ENCODE data around the gene PALLD.

The PALLD gene

DNA sequence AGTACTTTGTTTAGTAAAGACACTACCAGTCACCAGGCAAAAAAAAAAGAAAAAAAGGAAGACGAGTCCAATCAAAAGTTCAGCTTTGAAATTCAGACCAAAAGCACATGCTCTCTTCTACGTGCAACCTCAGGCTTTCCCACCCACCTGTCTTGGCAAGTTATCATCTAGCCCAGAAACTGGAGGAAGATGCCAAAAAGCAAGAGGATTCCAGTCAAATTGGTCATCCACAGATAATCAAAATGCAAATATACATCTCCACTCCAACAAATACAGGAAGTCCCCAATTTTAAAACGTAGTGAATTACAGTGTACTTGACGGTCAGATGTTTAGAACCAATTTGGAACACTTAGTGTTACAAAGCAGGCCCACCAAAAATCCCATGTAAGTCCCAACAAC lies 96.5 kb downstream of the PALLD start:
- no peak for FAIRE-seq

GRCh38 chr4:168594121-168594520 lies 97.3 kb downstream of the PALLD start:
- no peak for FAIRE-seq

DNA sequence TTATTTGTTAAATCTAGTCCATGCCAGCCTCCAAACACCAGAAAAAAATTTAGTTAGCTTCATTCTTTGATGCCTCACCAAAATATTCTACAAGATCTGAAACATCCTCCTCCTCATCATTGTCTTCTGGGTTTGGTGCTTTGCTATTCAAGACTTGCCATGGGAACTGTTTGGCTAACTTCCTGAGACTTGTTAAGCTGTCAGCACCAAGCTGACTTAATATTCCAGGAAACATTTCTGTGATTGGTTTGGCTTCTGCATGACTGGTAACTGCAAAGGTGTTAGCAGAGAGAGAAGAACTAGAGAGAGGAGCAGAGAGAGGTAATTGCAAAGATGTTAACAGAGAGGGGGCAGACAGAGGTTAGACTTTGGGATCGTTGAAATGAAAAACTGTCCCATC lies 101.3 kb downstream of the PALLD start:
- FAIRE-seq, result no peak

GRCh38 chr4:168600796-168601583 lies 104.1 kb downstream of the PALLD start:
- no peak for FAIRE-seq

DNA sequence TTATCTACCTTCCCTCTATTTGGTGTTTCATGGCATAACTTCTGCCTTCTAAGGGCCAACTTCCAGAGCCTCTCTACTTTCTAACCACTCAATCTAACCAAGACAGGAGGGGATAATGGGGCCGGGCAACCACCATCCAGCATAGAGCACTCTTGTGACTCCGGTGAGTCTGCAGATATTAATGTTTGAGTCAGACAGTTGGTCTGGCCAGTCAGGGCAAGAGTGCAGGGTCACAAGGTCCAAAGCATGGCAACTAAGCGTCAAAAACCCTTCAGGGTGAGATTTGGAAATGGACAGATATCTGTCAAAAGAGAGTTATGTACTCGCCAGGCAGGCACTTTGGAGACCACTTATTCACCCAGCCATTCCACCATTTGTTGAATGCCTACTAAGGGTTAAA lies 105.0 kb downstream of the PALLD start:
- FAIRE-seq, result no peak

DNA sequence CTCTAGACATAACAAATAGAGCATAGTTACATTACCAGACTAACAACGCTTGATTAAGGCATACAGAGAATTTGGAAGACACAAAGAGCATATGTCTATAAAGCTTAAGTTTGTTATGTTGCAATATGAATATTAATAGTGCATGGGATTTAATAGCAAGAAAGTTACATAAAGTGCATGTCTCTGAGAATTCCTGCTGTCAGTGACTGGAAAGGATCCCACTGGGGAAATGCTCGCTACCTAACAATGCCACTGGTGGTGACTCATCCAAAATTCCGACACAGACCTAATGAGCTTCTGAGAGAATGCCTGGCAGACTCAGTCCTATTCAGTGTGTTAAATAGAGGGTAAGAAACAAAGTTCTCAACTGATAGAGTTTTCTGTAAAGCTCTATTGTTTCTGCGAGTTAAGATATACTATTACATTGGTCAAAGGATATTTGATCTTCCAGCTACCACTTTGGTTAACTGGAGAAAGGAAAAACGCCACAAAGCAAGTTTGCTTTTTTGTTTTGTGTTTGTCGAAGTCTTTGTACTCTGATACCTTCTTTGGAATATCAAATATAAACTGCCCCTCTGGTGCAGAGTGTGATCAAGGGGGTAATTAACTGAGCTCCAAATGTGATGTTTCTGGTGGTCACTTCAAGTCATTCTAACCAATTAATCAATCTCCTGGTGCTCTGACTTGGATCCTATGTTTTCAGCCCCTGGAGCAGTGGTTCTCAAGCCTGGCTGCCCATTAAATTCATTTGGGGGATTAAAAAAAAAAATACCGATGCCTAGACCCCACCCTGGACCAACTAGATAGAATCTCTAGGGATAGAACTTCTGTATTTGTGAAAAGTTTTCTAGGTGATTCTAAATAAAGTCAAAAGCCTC lies 107.9 kb downstream of the PALLD start:
- FAIRE-seq, result no peak

DNA sequence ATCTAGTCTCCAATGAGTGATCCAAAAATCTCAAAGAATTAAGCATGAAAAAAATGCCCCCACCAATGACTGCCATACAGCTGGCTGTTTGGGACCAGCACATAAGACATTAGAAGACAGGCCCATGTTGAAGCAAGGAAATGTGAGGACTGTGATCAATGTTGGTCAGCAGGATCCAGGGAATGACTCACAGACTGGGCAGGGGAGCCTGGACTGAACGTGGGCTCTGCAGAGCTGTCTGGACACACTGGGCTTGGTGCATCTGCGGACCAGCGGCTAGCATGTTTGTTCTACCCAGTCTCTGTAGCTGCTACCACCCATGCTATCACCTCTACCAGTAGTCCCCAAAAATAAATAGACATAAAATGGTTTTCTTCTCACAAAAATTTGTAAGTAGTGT lies 108.6 kb downstream of the PALLD start:
- no peak for FAIRE-seq

GRCh38 chr4:168607215-168607614 lies 110.4 kb downstream of the PALLD start:
- no peak for FAIRE-seq

GRCh38 chr4:168608771-168609170 lies 111.9 kb downstream of the PALLD start:
- FAIRE-seq, result no peak

DNA sequence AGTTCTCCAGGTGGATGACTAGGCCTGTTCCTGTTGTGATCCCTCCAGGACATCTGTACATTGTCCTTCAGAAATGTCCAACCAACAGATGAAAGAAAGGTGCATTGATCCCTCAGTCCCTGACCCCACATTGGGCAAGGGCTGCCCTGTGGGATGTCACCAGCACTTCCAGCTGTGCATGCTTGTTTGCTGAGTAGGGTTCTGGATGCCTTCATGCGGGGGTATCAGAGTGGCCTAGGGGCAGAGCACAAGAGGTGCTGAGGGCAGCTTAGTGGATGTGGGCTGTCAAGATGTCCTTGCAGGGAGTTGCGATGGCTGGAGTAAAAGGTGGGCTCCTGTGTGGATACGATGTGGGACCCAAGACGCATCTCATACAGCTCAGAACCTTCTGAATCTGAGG lies 112.5 kb downstream of the PALLD start:
- no peak for FAIRE-seq

DNA sequence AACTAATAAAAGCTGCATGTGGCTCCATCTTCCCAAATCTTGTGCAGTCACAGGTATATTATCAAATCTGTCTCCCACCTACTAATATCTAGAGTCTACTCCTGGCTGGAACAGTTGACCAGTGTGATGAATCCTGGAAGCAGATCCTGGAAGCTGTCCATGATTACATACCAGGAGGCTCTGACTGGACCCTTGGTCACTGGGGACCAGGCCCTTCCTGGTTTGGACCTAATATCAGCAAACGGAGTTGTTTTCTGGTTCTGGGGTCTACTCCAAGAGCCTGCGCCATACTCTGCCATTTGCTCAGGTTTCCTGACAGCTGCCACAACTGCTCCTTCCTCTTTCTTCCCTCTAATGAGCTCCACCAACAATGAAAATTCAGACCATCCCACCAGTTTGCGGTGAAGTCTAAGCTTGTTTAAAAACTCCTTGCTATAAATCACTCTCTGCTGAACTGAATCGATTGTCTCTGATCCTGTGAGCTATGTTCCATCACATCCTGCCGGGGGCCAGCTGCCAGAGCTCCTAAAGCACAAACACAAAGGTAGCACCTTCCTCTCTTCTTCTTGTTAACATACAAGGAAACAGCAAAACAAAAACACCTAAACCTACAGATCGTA lies 114.2 kb downstream of the PALLD start:
- no peak for FAIRE-seq

GRCh38 chr4:168612450-168613135 lies 115.7 kb downstream of the PALLD start:
- FAIRE-seq, result no peak

DNA sequence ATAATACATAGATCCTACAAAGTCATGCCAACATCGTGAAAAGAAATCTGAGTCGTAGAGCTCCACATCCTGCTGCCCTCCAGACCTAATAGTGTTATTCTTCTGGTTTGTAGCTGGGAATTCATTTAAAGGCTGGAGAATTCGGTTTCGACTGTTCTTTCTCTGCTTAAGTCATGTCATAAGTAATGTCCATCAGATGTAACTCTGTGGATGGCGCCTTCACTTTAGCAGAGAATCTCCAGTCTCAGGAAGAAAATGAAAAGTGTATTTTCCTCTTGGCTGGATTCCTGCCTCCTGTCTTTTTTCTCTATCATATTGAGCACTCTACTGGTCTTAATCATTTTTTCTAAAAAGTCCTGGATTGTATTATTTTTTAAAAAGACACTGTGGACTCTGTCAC lies 117.0 kb downstream of the PALLD start:
- FAIRE-seq, result no peak

DNA sequence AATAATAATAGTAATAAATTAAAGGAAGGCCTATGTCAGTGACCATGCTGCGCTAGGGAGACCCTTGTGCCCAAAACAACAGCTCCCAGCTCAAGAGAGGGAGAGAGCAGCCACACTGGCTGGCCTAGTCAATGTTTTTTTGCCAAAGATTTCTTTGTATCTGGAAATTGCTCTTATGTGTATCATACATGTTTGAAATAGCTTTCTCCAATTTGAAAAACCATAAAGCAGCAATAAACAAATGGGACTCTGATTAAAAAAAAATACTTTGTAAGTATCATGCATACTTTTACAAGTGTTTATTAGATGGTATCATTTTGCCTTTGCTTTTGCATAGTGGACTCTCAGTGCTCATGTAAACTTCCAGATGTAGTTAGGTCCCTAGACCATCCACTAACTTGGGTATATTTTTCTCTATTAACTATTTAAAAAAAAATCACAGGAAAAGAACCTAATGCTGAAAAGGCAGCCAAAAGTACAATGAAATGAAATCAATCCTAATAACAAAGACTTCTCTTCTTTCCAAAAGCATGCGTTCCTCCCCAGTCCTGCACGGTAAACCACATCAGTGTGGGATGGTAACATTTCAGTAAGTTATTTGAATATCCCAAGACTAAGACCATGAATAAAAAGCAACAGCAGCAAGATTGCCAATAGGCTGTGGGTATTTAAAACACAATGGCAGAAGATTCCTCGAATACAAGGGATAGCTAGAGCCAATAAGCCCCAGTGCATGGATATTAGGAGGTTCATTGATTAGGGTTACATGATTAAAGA lies 117.6 kb downstream of the PALLD start:
- no peak for FAIRE-seq

- no peak for FAIRE-seq
Measured at GRCh38 chr4:168615294-168616065, 118.6 kb downstream of the PALLD start.

- no peak for FAIRE-seq
Measured at GRCh38 chr4:168618577-168619265, 121.9 kb downstream of the PALLD start.

GRCh38 chr4:168619266-168619631 lies 122.4 kb downstream of the PALLD start:
- FAIRE-seq, result no peak

- FAIRE-seq, result no peak
Measured at GRCh38 chr4:168621806-168622589, 125.1 kb downstream of the PALLD start.

DNA sequence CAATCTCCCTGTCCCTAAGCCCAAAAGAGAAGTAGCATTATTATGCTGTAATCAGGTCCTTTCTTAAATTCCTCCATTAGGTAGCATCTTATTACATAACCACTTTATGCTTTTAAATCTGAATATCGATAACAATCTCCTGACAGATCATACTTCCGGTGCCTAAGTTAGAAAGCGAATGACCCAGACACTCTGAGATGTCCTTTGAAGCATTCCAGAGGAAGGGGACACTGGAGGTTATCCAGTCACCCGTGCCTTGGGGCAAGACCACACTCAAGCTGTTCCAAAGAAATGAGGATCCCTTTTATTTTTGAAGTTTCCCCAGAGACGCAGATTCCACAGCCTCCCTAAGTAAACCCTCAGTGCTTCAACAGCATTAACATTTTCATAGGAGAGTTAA lies 125.7 kb downstream of the PALLD start:
- FAIRE-seq, result no peak

DNA sequence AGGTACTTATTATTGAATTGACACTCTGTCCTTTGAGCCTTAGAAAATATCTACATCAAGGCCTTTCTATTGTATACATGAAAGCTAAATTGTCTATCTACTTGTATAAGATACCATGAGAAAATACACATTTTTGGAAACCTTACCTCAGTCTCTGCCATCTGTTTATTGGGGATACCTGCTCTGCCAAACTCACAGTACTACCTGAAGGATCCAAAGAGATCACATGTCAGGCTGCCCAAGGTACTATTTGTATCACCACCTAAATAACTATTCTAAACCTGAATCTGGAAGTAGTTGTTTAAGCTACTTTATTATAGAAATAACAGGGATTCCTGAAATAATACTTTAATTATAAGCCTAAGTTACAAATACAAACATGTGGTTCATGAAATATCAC lies 126.2 kb downstream of the PALLD start:
- no peak for FAIRE-seq

Data from G401.6 (cell line).